PFSK-1 (cell line): ENCODE results near the gene SLC22A25.

Experiments used
- FOXP2 ChIP-seq: optimal IDR thresholded peaks from 2 replicates; pipeline ENCODE3; 2011; ENCODE audit warnings: borderline replicate concordance, control low read depth, inconsistent platforms; ENCODE audit not compliant: insufficient read depth; ENCODE audit errors: extremely low read length, extremely low read depth
- POLR2AphosphoS5 ChIP-seq: IDR thresholded peaks from 2 replicates; pipeline ENCODE4 v1.6.1; 2012; ENCODE audit warnings: low read depth, mild to moderate bottlenecking, control low read depth, low read length, moderate library complexity
- SIN3A ChIP-seq: IDR thresholded peaks from 2 replicates; pipeline ENCODE4 v1.6.1; 2012; ENCODE audit warnings: mild to moderate bottlenecking, low read length, moderate library complexity, borderline replicate concordance; ENCODE audit not compliant: insufficient read depth
- TAF1 ChIP-seq: IDR thresholded peaks from 2 replicates; pipeline ENCODE4 v1.6.1; 2012; ENCODE audit warnings: low read length, control low read depth, borderline replicate concordance; ENCODE audit not compliant: insufficient read depth
- TF ChIP-seq, protein P1 (sequence below), 2 experiments: IDR thresholded peaks; 2 replicates each; pipeline versions ENCODE4 v1.6.1 to v1.8.0; 2011 to 2012; ENCODE audit warnings: low read depth in 2 of 2, low read length in 2 of 2, control low read depth in 1 of 2, inconsistent platforms in 1 of 2, mild to moderate bottlenecking in 1 of 2, moderate library complexity in 1 of 2; ENCODE audit not compliant: insufficient read depth in 1 of 2

SLC22A25 gene

DNA sequence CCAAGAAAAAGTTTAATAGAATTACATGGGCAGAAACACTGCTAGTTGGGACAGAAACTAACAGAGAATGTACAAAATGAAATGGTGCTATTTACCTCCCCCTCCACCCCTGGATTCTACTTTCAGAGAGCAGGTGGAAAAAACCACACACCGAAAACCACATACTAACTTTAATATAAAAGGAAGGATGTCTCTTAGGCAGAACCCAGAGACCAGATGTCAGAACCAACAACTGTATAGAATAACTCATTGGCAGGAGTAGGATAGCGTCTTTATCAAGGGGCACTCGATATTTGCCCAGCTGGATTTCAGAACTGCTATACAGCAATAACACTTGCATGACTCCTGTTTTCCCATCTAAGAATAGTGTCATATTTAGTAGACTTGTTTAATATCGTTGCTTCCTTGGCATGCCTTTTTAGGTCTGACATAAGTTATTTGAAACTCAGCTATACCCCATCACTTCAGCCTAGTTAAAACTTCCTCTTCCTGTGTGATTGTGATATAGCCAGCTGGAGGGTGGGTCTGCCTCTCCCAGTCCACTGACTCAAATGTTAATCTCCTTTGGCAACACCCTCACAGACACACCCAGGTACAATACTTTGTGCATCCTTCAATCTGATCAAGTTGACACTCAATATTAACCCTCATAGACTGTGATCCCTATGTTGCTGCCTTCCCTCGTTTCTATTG is 1.2 kb downstream of the SLC22A25 start:
- TF ChIP-seq FOXP2 (no peak), TAF1 (no peak), POLR2AphosphoS5 (no peak), SIN3A (no peak)
- TF ChIP-seq, protein P1, sequence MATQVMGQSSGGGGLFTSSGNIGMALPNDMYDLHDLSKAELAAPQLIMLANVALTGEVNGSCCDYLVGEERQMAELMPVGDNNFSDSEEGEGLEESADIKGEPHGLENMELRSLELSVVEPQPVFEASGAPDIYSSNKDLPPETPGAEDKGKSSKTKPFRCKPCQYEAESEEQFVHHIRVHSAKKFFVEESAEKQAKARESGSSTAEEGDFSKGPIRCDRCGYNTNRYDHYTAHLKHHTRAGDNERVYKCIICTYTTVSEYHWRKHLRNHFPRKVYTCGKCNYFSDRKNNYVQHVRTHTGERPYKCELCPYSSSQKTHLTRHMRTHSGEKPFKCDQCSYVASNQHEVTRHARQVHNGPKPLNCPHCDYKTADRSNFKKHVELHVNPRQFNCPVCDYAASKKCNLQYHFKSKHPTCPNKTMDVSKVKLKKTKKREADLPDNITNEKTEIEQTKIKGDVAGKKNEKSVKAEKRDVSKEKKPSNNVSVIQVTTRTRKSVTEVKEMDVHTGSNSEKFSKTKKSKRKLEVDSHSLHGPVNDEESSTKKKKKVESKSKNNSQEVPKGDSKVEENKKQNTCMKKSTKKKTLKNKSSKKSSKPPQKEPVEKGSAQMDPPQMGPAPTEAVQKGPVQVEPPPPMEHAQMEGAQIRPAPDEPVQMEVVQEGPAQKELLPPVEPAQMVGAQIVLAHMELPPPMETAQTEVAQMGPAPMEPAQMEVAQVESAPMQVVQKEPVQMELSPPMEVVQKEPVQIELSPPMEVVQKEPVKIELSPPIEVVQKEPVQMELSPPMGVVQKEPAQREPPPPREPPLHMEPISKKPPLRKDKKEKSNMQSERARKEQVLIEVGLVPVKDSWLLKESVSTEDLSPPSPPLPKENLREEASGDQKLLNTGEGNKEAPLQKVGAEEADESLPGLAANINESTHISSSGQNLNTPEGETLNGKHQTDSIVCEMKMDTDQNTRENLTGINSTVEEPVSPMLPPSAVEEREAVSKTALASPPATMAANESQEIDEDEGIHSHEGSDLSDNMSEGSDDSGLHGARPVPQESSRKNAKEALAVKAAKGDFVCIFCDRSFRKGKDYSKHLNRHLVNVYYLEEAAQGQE (IDR thresholded peaks at IDR 0.05; ENCODE audit: insufficient read depth in 1 of 2, low read depth in 2 of 2, low read length in 2 of 2), result no peak

DNA sequence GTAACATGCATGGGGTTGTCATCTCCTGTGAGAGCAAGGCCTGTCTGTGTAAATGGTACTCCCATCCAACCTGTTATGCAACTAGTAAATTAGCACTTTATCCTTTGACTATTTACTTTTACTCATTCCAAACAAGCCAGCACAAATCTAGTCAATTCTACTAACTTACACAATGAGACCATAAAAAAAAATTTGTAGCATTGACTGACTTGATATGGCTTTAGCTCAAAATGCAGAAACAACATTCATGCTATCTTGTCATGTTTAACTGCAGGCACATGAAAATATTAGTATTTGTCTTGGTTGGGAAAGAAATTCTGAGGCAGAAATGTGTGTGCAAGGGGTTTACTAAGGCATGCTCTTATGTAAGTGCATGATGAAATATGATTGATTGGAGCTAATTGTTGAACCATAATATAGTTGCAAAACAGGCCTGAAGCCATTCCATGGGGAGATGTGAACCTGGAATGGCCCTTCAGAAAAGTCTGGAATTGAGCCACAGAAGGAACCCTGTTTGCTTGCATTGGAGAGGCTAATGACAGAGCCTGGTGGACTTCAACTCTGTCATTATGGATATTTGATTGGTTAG is 2.5 kb downstream of the SLC22A25 start:
- no peak for TF ChIP-seq FOXP2
- TF ChIP-seq, protein P1 (IDR thresholded peaks at IDR 0.05; ENCODE audit: insufficient read depth in 1 of 2, low read depth in 2 of 2, low read length in 2 of 2), result no peak
- TF ChIP-seq SIN3A, result no peak
- no peak for TF ChIP-seq POLR2AphosphoS5
- TF ChIP-seq TAF1, result no peak

DNA sequence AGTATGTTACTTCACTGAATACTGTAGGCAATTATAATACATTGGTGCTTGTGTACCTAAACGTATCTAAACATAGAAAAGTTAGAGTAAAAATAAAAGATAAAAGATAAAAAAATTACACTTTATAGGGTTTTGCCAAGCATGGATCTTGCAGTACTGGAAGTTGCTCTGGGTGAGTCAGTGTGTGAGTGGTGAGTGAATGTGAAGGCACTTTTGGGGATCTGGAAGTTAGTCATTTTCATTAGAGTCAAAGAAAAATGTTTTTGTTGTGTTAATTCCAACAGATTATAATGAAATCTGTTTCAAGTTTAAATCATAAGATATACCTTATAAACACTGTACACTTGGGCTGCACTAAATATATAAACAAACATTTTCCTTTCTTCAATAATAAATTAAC is 3.3 kb downstream of the SLC22A25 start:
- TF ChIP-seq, protein P1 (IDR thresholded peaks at IDR 0.05; ENCODE audit: insufficient read depth in 1 of 2, low read depth in 2 of 2, low read length in 2 of 2), result no peak
- TF ChIP-seq POLR2AphosphoS5 (no peak), TAF1 (no peak), SIN3A (no peak), FOXP2 (no peak)

DNA sequence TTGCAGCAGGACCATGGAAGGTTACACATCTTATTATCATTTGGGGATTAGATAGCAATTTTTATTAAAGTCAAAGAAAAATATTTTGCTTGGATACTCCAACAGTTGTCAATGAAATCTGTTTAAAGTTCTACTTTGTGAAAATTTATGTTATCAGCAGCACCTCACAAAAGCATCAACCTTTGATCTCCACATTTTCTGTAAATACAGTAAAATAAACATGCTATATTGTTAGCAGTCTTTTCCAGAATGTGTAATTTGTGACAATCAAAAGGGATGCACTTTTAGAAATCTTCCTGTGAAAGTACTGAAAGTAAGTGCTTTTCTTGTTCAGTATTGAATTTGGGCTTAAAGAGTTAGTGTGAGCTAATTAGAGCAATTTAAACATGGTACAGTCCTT is 4.1 kb downstream of the SLC22A25 start:
- no peak for TF ChIP-seq SIN3A
- no peak for TF ChIP-seq TAF1
- no peak for TF ChIP-seq FOXP2
- TF ChIP-seq, protein P1 (IDR thresholded peaks at IDR 0.05; ENCODE audit: insufficient read depth in 1 of 2, low read depth in 2 of 2, low read length in 2 of 2), result no peak
- TF ChIP-seq POLR2AphosphoS5, result no peak

DNA sequence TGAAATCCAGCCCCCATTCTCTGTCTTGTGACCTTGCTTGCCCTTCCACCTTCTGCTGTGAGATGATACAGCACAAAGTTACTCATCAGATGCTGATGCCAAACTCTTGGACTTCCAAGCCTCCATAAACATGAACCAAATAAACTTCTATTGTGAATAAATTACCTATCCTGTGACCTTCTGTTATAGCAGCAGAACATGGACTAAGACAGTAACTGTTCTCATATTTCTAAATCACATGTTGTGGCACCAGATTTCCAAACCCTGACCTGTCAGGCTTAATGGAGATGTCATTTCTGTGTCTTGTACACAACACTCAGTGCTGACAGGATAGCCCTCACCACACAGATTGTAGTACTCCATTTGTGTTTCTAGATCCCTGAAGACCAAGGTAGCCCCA is 6.0 kb downstream of the SLC22A25 start:
- TF ChIP-seq FOXP2, result no peak
- no peak for TF ChIP-seq POLR2AphosphoS5
- TF ChIP-seq TAF1, result no peak
- TF ChIP-seq, protein P1 (IDR thresholded peaks at IDR 0.05; ENCODE audit: insufficient read depth in 1 of 2, low read depth in 2 of 2, low read length in 2 of 2), result no peak
- TF ChIP-seq SIN3A, result no peak
